ENCODE measurements around the gene ARHGAP42.

ARHGAP42 gene

DNA sequence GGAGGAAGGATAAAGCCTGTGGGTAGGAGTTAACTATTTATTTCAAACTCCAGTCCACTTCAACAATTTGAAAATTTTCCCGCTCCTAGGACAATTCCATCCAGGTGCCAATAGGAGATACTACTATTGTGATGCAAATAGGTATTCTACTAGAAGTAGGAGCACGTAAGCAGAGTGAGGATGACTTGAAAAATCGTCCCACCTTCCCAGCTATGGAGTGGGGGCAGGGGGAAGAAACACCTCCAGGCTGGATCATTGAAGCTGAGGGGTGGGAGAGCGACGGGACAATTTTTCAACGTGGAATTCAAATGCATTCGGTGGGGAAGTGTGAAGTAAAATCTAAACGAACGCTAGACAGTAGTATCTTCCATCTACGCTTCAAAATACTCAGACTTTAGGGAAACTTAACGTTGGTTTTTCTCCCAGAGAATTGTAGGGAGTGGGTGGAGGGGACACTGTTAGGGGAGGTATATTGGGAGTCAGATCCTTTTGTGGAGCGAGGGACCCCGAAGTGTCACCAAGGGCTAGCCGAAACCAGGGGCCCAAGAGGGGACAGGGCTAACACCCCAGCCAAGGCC is 523 bp upstream of the ARHGAP42 start:
- H3K27me3 ChIP-seq (ENCODE audit: insufficient read depth, poor library complexity, severe bottlenecking) = peaks cover 5% of the 10 kb centered on the region
- peak overlapping the region; percentile 38; the same call in 1 of the 2 replicates for H3K4me3 ChIP-seq (replicated peaks; ENCODE audit: insufficient read depth, low read length)
- H3K27ac ChIP-seq (replicated peaks) = no peak overlapping the region
- TF ChIP-seq, protein P1, sequence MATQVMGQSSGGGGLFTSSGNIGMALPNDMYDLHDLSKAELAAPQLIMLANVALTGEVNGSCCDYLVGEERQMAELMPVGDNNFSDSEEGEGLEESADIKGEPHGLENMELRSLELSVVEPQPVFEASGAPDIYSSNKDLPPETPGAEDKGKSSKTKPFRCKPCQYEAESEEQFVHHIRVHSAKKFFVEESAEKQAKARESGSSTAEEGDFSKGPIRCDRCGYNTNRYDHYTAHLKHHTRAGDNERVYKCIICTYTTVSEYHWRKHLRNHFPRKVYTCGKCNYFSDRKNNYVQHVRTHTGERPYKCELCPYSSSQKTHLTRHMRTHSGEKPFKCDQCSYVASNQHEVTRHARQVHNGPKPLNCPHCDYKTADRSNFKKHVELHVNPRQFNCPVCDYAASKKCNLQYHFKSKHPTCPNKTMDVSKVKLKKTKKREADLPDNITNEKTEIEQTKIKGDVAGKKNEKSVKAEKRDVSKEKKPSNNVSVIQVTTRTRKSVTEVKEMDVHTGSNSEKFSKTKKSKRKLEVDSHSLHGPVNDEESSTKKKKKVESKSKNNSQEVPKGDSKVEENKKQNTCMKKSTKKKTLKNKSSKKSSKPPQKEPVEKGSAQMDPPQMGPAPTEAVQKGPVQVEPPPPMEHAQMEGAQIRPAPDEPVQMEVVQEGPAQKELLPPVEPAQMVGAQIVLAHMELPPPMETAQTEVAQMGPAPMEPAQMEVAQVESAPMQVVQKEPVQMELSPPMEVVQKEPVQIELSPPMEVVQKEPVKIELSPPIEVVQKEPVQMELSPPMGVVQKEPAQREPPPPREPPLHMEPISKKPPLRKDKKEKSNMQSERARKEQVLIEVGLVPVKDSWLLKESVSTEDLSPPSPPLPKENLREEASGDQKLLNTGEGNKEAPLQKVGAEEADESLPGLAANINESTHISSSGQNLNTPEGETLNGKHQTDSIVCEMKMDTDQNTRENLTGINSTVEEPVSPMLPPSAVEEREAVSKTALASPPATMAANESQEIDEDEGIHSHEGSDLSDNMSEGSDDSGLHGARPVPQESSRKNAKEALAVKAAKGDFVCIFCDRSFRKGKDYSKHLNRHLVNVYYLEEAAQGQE (IDR thresholded peaks at IDR 0.05; ENCODE audit: insufficient replicate concordance, low read depth) = no peak
- TF ChIP-seq GABPA (IDR thresholded peaks at IDR 0.05; ENCODE audit: low read depth) = no peak
- no peak for TF ChIP-seq POLR2AphosphoS5 (IDR thresholded peaks at IDR 0.05; ENCODE audit: low read depth)
- TF ChIP-seq SPI1 (IDR thresholded peaks at IDR 0.05; ENCODE audit: borderline replicate concordance, low read depth) = no peak
- TF ChIP-seq, protein P2, sequence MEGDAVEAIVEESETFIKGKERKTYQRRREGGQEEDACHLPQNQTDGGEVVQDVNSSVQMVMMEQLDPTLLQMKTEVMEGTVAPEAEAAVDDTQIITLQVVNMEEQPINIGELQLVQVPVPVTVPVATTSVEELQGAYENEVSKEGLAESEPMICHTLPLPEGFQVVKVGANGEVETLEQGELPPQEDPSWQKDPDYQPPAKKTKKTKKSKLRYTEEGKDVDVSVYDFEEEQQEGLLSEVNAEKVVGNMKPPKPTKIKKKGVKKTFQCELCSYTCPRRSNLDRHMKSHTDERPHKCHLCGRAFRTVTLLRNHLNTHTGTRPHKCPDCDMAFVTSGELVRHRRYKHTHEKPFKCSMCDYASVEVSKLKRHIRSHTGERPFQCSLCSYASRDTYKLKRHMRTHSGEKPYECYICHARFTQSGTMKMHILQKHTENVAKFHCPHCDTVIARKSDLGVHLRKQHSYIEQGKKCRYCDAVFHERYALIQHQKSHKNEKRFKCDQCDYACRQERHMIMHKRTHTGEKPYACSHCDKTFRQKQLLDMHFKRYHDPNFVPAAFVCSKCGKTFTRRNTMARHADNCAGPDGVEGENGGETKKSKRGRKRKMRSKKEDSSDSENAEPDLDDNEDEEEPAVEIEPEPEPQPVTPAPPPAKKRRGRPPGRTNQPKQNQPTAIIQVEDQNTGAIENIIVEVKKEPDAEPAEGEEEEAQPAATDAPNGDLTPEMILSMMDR (IDR thresholded peaks at IDR 0.05; ENCODE audit: insufficient read depth, low read length) = no peak
- no peak for DNase-seq (ENCODE audit: low read depth in 1 of 2, low spot score in 1 of 2)

DNA sequence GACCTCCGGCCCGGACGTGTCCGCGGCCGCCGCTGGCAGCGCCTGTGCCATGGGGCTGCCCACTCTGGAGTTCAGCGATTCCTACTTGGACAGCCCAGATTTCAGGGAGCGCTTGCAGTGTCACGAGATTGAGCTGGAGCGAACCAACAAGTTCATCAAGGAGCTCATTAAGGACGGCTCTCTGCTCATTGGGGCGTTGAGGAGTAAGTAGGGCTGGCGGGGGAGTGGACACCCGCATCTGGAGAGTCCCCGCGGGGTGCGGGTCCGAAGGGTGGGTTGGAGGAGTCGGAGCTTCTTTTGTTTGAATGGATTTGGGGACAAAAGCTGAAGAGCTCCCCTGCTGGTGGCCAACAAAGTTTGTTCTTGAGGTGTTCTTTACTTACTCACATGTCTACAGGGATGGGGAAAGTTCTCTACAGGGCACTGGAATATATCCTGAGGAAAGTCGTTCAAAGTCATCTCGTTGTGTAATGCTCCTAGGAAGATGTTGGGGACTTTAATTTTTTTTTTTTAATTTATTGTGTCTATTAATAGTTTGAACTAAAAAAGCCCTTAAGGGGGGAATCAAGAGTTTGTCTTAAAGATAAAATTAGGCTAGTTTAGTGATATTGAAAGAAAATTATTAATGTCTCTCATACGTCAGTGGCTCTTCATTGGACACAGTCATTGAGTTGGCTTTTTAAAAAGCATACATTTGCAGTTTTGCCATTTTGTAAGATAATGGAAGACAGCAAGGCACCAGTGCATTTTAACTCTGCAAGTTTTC is 725 bp downstream of the ARHGAP42 start:
- Histone ChIP-seq H3K4me3 (replicated peaks; ENCODE audit: insufficient read depth, low read length) (peak overlapping the region; percentile 38), H3K27ac (replicated peaks) (no peak overlapping the region), H3K27me3 (ENCODE audit: insufficient read depth, poor library complexity, severe bottlenecking) (peaks cover 5% of the 10 kb centered on the region)
- peak; percentile 7 to 21 for DNase-seq (ENCODE audit: low read depth in 1 of 2, low spot score in 1 of 2)
- TF ChIP-seq POLR2AphosphoS5 (IDR thresholded peaks at IDR 0.05; ENCODE audit: low read depth) = no peak
- no peak for TF ChIP-seq SPI1 (IDR thresholded peaks at IDR 0.05; ENCODE audit: borderline replicate concordance, low read depth)
- TF ChIP-seq, protein P1 (IDR thresholded peaks at IDR 0.05; ENCODE audit: insufficient replicate concordance, low read depth) = no peak
- TF ChIP-seq, protein P2 (IDR thresholded peaks at IDR 0.05; ENCODE audit: insufficient read depth, low read length) = no peak
- no peak for TF ChIP-seq GABPA (IDR thresholded peaks at IDR 0.05; ENCODE audit: low read depth)

DNA sequence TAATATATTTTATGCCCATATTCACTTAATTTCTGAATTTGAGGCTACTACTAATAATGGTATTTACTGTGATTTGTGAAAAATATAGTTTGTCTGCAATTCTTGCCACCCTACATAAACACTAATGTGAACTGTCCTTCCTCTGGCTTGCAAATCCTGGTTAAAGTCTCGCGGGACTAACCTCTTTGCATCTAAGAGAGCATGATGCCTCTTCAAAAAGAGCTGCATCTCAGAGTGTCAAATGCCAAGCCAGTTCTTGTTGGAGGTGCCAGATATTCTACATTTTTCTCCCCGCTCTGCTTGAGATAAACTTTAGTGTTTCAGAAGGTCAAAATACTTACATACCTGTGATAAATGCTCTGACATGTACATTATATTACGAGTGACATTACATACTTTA is 2.1 kb downstream of the ARHGAP42 start:
- peaks cover 5% of the 10 kb centered on the region for H3K27me3 ChIP-seq (ENCODE audit: insufficient read depth, poor library complexity, severe bottlenecking)
- no peak for DNase-seq (ENCODE audit: low read depth in 1 of 2, low spot score in 1 of 2)
- H3K4me3 ChIP-seq (replicated peaks; ENCODE audit: insufficient read depth, low read length) = no peak overlapping the region
- no peak overlapping the region for H3K27ac ChIP-seq (replicated peaks)
- TF ChIP-seq, protein P2 (IDR thresholded peaks at IDR 0.05; ENCODE audit: insufficient read depth, low read length) = no peak
- TF ChIP-seq, protein P1 (IDR thresholded peaks at IDR 0.05; ENCODE audit: insufficient replicate concordance, low read depth) = no peak

All from HL-60 (cell line).